HEK293 (cell line): Measurements from ENCODE around the gene CAP2.

ENCODE experiments used
- CTCF ChIP-seq: fragments of 450-650 bp; formaldehyde crosslinking; IDR thresholded peaks from 2 replicates; pipeline ENCODE4 v1.5.1; 2016; ENCODE audit warnings: missing biosample characterization, missing genetic modification characterization
- MYNN ChIP-seq: fragments of 450-650 bp; formaldehyde crosslinking; IDR thresholded peaks from 2 replicates; pipeline ENCODE4 v1.5.1; 2016; ENCODE audit warnings: missing biosample characterization, missing genetic modification characterization, borderline replicate concordance
- TCF7L2 ChIP-seq: IDR thresholded peaks from 2 replicates; pipeline ENCODE4 v1.6.1; 2011; ENCODE audit warnings: low read depth, mild to moderate bottlenecking, inconsistent platforms, low read length, moderate library complexity, borderline replicate concordance
- ZBTB8A ChIP-seq: fragments of 450-650 bp; formaldehyde crosslinking; IDR thresholded peaks from 2 replicates; pipeline ENCODE4 v1.5.1; 2016; ENCODE audit warnings: missing biosample characterization, missing genetic modification characterization
- ZNF223 ChIP-seq: fragments of 450-650 bp; formaldehyde crosslinking; IDR thresholded peaks from 2 replicates; pipeline ENCODE4 v1.5.1; 2016; ENCODE audit warnings: missing biosample characterization, missing genetic modification characterization
- ZNF280C ChIP-seq: fragments of 450-650 bp; formaldehyde crosslinking; IDR thresholded peaks from 2 replicates; pipeline ENCODE4 v1.5.1; 2016; ENCODE audit warnings: missing biosample characterization, missing genetic modification characterization
- ZNF768 ChIP-seq: fragments of 450-650 bp; formaldehyde crosslinking; IDR thresholded peaks from 2 replicates; pipeline ENCODE4 v1.5.1; 2018; ENCODE audit warnings: missing biosample characterization, mild to moderate bottlenecking, missing genetic modification characterization

DNA sequence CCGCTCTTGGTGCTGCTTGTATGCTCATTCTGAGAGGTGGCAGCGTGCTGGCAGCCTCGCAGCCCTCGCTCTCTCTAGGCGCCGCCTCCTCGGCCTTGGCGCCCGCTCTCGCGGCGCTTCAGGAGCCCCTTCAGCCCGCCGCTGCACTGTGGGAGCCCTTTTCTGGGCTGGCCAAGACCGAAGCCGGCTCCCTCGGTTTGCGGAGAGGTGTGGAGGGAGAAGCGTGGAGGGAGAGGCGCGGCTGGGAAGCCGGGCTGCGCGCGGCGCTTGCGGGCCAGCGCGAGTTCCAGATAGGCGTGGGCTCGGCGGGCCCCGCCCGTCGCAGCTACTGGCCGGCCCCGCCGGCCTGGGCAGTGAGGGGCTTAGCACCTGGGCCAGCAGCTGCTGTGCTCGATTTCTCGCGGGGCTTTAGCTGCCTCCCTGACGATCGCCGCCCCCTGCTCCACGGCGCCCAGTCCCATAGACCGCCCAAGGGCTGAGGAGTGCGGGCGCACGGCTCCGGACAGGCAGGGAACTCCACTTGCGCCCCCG is 187.2 kb downstream of the CAP2 start:
- TF ChIP-seq CTCF (tag by site-specific recombination) (no peak), ZNF223 (tag by site-specific recombination) (no peak), MYNN (no peak), ZBTB8A (tag by site-specific recombination) (no peak), ZNF280C (tag by site-specific recombination) (no peak), ZNF768 (tag by site-specific recombination) (no peak), TCF7L2 (no peak)
